SH-SY5Y (cell line): ENCODE results near the gene NECAB2.

ENCODE experiments used
- GATA2 ChIP-seq: IDR thresholded peaks from 2 replicates; pipeline ENCODE4 v1.6.1; 2011; ENCODE audit warnings: mild to moderate bottlenecking, low read depth, low read length
- GATA3 ChIP-seq: IDR thresholded peaks from 2 replicates; pipeline ENCODE4 v1.6.1; 2011; ENCODE audit warnings: low read depth, mild to moderate bottlenecking, low read length, moderate library complexity

The NECAB2 gene

DNA sequence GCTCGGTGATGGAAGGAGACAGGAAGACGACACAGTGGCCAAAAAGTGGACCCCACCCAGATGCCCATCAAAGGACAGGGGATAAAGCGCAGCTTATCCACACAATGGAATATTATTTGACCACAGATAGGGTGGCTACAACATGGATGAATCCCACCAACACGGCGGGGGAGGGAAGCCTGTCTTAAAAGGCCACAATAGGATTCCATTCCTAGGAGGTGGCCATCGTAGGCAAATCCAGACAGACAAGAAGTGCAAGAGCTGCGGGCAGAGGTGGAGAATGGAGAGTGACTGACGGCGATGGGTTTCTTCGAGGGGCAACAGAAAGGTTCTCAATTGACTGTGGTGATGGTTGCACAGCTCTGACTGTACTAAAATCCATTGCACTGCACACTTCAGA lies 58.6 kb downstream of the NECAB2 start:
- TF ChIP-seq GATA3 (no peak), GATA2 (no peak)

- TF ChIP-seq GATA2 (no peak), GATA3 (no peak)
Measured at GRCh38 chr16:84027625-84028024, 59.6 kb downstream of the NECAB2 start.

DNA sequence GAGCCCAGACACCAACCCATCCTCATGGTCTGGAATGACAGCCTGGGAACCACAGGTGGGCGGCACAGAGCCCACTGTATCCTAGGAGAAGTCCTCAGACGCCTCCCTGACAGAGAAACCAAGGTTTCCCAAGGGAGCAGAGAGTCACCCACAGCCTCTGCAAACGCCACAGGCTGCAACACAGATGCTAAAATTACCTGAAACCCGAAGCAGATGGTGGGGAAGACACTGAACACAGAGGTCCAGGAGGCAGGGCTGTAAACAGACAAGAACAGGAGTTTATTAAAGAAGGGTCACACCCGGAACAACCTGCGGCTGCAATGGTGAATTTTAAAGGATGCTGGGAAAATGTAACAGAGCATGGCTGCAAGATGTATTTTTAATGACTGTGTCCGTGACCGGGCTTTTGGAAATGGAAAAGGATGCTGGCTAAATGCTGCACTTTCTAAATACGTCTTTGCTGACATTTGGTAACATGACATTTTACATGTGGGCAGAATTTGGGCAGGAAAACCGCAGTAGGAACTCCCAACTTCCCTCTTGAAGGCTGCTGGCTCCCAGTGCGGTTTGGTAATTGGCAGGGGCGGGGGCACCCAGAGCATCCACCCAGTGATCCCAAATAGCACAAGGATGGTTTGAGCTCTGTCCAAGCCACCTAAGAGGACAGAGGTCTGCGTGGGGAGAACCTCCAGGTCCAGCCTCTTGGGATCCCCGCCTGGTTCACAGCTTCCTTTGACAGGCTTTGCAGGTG lies 61.4 kb downstream of the NECAB2 start:
- TF ChIP-seq GATA2, result no peak
- TF ChIP-seq GATA3, result no peak

- no peak for TF ChIP-seq GATA2
- TF ChIP-seq GATA3, result no peak
Measured at GRCh38 chr16:84031556-84031955, 63.5 kb downstream of the NECAB2 start.

- TF ChIP-seq GATA3, result no peak
- TF ChIP-seq GATA2, result no peak
Measured at GRCh38 chr16:84032458-84033178, 64.6 kb downstream of the NECAB2 start.

GRCh38 chr16:84033251-84034195 lies 65.5 kb downstream of the NECAB2 start:
- TF ChIP-seq GATA3 (no peak), GATA2 (no peak)

DNA sequence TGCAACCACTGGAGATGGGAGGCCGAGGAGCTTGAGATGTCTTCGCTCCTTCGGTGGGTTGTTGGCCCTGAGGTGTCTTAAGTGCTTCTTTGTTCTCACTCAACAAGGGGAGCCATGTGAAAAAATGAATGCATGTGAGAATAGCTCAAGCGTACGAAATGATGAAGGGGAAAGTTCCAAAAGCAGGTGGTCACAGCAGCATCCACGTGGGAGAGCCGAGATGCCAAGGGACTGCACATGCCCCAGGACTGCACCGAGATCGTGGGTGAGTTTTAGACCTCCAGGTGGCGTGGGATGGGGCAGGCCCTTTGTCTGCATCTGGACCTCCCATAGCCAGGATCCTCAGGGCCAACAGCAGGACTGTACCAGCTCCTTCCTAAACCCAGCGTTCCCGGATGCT lies 66.5 kb downstream of the NECAB2 start:
- TF ChIP-seq GATA3 (no peak), GATA2 (no peak)

- TF ChIP-seq GATA2 (no peak), GATA3 (no peak)
Measured at GRCh38 chr16:84036131-84036530, 68.1 kb downstream of the NECAB2 start.

- TF ChIP-seq GATA3, result no peak
- no peak for TF ChIP-seq GATA2
Measured at GRCh38 chr16:84036982-84037425, 69.0 kb downstream of the NECAB2 start.

GRCh38 chr16:84038469-84038868 lies 70.4 kb downstream of the NECAB2 start:
- TF ChIP-seq GATA3 (no peak), GATA2 (no peak)

GRCh38 chr16:84039696-84040095 lies 71.7 kb downstream of the NECAB2 start:
- TF ChIP-seq GATA3 (no peak), GATA2 (no peak)

- TF ChIP-seq GATA3, result no peak
- no peak for TF ChIP-seq GATA2
Measured at GRCh38 chr16:84040226-84040822, 72.3 kb downstream of the NECAB2 start.
